IPS-18a (cell line): ENCODE results near the gene PTPN12.

Experiments used
- H3K27ac ChIP-seq: one replicate; pipeline ENCODE4 v1.5.1; 2013; ENCODE audit warnings: low read length
- H3K27me3 ChIP-seq: one replicate; pipeline ENCODE4 v1.6.1; 2013; ENCODE audit warnings: mild to moderate bottlenecking, low read length; ENCODE audit not compliant: control insufficient read depth, insufficient read depth
- H3K36me3 ChIP-seq: one replicate; pipeline ENCODE4 v1.6.1; 2013; ENCODE audit warnings: low read depth, low read length; ENCODE audit not compliant: control insufficient read depth
- H3K4me1 ChIP-seq: one replicate; pipeline ENCODE4 v1.6.1; 2013; ENCODE audit warnings: low read depth, low read length; ENCODE audit not compliant: control insufficient read depth
- H3K4me3 ChIP-seq: one replicate; pipeline ENCODE4 v1.5.1; 2013; ENCODE audit warnings: low read length
- H3K9ac ChIP-seq: one replicate; pipeline ENCODE4 v1.6.1; 2013; ENCODE audit warnings: mild to moderate bottlenecking, low read length, moderate library complexity
- H3K9me3 ChIP-seq: one replicate; pipeline ENCODE4 v1.6.1; 2013; ENCODE audit warnings: low read depth, low read length; ENCODE audit not compliant: control insufficient read depth

PTPN12 gene

DNA sequence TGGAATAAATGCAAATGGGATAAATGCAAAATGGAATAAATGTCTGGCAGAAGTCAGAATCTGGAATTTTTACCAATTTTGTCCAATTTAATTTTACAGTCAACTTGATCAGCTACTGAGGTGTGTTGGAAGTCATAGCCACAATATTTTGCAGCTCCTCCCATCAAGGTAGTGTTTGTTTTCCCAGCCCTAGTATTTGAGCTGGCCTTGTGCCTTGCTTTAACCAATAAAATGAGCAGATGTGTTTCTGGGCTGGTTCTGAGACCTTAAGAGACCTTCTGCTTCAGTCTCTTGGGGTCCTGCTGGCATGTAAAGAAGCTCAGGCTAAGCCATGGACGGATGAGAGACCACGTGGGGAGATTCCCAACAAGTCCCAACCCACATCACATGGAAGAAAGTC is 116.5 kb downstream of the PTPN12 start:
- no peaks in the 10 kb centered on the region for H3K9me3 ChIP-seq
- no peak overlapping the region for H3K27ac ChIP-seq
- no peak overlapping the region for H3K9ac ChIP-seq
- H3K4me3 ChIP-seq, result no peak overlapping the region
- H3K36me3 ChIP-seq, result peaks cover 17% of the 10 kb centered on the region
- no peaks in the 10 kb centered on the region for H3K27me3 ChIP-seq
- H3K4me1 ChIP-seq, result peaks cover 4% of the 10 kb centered on the region

DNA sequence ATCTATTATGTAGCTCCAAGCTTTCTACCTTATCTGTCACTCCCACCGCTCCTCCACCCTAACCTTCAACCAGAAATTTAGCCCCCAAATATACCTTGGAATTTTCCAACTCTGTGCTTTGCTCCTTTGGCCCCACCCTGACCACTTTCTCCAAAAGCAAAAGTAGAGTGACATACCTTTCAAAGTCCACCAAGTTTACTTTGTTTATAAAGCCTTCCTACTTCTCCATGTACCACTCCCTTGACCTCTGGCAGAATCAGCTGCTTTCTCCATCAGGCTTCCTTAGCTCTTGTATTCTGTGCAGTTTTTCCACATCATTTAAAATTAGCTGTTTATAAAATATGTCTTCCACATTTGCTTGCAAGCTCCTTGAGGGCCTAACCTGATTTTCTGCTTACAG is 118.3 kb downstream of the PTPN12 start:
- Histone ChIP-seq H3K27me3 (no peaks in the 10 kb centered on the region), H3K4me1 (no peaks in the 10 kb centered on the region), H3K9ac (no peak overlapping the region), H3K27ac (no peak overlapping the region), H3K9me3 (no peaks in the 10 kb centered on the region), H3K36me3 (peaks cover 14% of the 10 kb centered on the region), H3K4me3 (no peak overlapping the region)

DNA sequence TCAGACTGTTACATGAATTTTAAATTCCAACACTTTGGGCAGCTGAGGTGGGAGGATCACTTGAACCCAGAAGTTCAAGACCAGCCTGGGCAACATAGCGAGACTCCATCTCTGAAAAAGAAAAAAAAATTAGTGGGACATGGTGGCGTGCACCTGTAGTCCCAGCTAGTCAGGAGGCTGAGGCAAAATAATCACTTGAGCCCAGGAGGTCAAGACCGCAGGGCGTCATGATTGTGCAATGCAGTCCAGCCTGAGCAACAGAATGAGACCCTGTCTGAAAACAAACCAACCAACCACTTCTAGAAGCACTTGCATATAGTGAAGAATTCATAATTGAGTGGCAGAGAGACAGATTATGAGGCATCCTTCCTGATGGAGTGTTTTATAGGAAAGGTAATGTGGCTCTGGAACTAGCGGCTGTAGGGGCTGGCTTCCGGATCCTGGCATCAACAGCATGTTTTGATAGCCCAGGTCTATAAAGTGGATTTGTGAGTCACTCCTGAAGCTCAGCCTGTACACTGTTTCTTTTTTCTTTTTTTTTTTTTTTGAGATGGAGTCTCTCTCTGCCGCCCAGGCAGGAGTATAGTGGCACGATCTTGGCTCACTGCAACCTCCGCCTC is 118.9 kb downstream of the PTPN12 start:
- no peak overlapping the region for H3K4me3 ChIP-seq
- H3K4me1 ChIP-seq, result no peaks in the 10 kb centered on the region
- H3K27ac ChIP-seq, result no peak overlapping the region
- H3K9me3 ChIP-seq, result no peaks in the 10 kb centered on the region
- H3K27me3 ChIP-seq, result no peaks in the 10 kb centered on the region
- peaks cover 14% of the 10 kb centered on the region for H3K36me3 ChIP-seq
- H3K9ac ChIP-seq, result no peak overlapping the region

DNA sequence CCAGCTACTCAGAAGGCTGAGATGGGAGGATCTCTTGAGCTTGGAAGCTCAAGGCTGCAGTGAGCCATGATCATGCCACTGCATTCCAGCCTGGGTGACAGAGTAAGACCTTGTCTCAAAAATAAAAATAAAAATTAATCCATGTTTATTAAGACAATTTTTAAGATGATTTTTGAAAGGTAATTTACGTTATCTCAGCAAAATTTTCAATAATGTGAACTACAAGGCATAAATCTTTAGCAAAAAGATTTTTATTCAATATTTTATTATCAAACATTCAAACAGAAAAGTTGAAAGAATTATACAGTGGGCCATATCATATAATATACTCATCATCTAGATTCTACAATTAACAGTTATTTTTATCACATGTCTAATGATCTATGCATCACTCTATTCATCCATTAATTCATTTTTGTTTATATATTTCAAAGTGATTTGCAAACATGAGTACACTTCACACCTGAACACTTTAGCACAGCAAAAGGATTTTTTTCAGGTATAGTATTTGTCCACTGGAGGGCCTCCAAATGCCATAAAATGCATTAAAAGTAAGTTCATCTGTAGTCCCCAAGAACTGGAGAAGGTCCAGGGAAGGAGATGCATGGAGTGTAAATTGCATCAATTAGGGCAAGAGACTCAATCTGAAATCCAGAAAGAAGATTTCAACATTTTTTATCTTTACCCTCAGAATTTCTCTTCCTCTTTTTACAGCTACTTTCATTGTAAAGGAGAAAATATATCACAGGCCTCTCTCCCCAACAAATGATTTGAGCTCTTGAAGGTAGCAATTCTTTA is 120.5 kb downstream of the PTPN12 start:
- Histone ChIP-seq H3K4me1 (no peaks in the 10 kb centered on the region), H3K36me3 (peaks cover 14% of the 10 kb centered on the region), H3K27ac (no peak overlapping the region), H3K9me3 (no peaks in the 10 kb centered on the region), H3K9ac (no peak overlapping the region), H3K4me3 (no peak overlapping the region), H3K27me3 (no peaks in the 10 kb centered on the region)

DNA sequence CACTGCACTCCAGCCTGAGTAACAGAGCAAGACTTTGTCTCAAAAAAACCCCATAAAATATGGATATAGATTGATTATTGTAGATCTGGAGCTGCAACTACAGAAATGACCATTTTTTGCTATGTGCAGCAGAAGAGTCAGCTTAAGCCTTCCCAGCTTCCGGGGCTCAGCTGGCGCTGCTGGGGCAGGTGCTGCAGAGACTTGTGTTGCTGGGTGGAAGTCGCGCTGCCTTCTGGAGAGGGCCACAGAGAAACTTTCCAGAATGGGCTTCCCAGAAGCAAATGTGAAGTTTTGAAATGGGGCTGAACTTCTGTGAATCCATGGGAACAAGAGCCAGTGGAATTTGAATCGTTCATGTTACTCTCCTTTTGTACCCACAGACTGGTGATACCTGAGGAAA is 121.8 kb downstream of the PTPN12 start:
- no peaks in the 10 kb centered on the region for H3K9me3 ChIP-seq
- H3K36me3 ChIP-seq, result peaks cover 14% of the 10 kb centered on the region
- no peaks in the 10 kb centered on the region for H3K27me3 ChIP-seq
- no peaks in the 10 kb centered on the region for H3K4me1 ChIP-seq
- H3K4me3 ChIP-seq, result no peak overlapping the region
- H3K9ac ChIP-seq, result no peak overlapping the region
- no peak overlapping the region for H3K27ac ChIP-seq

DNA sequence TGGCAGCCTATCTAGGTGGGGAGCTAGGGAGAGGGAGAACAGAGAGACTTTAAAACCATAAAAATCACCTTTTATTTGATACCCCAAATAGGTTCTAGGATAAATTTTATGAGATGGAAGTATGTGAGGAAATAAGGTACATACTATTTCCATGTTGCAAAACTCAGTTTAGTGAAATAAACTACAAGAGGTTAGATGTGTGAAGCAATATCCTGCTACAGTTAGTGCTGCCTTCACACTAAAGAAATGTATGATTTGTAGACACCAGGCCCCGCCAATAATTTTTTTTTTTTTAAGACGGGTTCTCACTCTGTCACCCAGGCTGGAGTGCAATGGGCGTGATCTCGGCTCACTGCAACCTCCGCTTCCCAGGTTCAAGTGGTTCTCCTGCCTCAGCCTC is 124.7 kb downstream of the PTPN12 start:
- no peak overlapping the region for H3K4me3 ChIP-seq
- no peak overlapping the region for H3K27ac ChIP-seq
- no peaks in the 10 kb centered on the region for H3K27me3 ChIP-seq
- H3K9me3 ChIP-seq, result no peaks in the 10 kb centered on the region
- no peaks in the 10 kb centered on the region for H3K4me1 ChIP-seq
- H3K36me3 ChIP-seq, result peaks cover 2% of the 10 kb centered on the region
- no peak overlapping the region for H3K9ac ChIP-seq

DNA sequence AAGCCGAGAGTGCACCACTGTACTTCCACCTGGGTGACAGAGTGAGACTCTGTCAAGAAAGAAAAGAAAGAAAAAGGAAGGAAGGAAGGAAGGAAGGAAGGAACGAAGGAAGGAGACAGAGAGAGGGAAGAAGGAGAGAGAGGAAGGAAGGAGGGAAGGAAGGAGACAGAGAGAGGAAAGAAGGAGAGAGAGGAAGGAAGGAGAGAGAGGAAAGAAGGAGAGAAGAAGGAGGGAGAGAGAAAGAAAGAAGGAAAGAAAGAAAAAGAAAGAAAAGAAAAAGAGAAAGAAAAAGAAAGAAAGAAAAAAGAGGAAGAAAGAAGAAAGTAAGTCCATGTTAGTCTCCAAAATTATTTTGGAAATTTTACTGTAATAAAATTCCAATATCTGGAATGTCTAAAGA is 125.8 kb downstream of the PTPN12 start:
- H3K9me3 ChIP-seq, result no peaks in the 10 kb centered on the region
- no peak overlapping the region for H3K27ac ChIP-seq
- H3K4me3 ChIP-seq, result no peak overlapping the region
- no peak overlapping the region for H3K9ac ChIP-seq
- peaks cover 2% of the 10 kb centered on the region for H3K36me3 ChIP-seq
- no peaks in the 10 kb centered on the region for H3K4me1 ChIP-seq
- no peaks in the 10 kb centered on the region for H3K27me3 ChIP-seq

DNA sequence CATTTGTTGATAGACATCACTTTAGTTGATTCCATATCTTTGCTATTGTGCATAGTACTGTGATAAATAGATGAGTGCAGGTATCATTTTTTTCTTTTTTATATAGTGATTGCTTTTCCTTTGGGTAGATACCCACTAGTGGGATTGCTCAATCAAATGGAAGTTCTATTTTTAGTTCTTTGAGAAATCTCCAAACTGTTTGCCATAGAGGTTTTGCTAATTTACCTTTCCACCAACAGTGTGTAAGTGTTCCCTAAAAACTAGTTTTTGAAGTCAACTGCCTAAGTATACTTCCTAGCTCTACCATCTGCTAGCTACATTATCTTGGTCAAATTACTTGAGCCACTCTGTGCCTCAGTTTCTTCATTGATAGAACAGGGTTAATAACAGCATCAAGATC is 127.6 kb downstream of the PTPN12 start:
- Histone ChIP-seq H3K4me3 (no peak overlapping the region), H3K27me3 (no peaks in the 10 kb centered on the region), H3K27ac (no peak overlapping the region), H3K9me3 (no peaks in the 10 kb centered on the region), H3K9ac (no peak overlapping the region), H3K4me1 (no peaks in the 10 kb centered on the region), H3K36me3 (no peaks in the 10 kb centered on the region)

DNA sequence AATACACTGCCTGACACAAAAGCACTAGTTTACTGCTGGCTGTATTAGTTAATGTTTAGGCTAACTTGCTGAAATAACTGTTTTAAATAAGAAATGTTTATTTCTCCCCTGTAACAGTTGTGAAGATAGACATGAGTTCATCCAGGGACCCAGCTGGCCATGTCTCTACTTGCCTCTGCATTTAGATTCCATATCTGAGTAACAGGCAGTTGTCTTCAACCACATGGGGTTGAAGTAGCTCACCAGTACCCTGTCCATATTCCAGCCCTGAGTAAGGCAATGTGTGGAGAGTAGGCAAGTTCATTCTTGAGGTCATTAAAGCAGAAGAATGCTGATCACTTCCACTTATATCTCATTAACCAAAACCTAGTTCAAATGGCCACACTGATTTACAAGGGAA is 128.1 kb downstream of the PTPN12 start:
- Histone ChIP-seq H3K27me3 (no peaks in the 10 kb centered on the region), H3K4me1 (no peaks in the 10 kb centered on the region), H3K27ac (no peak overlapping the region), H3K9me3 (no peaks in the 10 kb centered on the region), H3K4me3 (no peak overlapping the region), H3K9ac (no peak overlapping the region), H3K36me3 (no peaks in the 10 kb centered on the region)

DNA sequence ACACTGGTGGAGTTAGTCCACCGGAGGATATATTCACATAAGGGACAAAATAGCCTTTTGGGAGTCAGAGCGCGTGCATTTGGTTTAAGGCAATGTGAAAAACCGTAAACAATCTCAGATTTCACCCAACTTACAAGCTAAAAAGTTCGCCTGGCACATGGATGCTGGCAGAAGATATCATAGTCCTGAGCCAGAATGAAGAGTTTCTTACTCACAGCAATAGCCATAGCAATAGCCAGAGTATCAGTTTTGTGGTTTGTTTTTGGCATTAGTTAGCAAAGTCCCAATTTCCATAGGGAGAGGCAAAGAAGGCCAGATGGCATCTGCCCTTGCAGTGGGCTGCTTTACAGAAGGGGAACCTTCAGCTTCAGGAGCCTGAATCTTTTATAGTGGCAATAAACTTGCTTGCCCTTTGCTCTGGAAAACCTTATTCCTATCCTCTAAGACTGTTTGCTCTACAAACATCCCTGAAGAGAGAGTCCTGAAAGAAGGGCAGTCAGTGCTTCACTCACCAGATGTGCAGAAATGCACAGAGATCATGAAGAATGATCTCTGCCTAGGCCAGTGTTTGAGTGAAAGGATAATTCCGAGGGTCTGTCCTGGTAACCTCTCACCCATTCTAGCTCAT is 130.5 kb downstream of the PTPN12 start:
- Histone ChIP-seq H3K27me3 (no peaks in the 10 kb centered on the region), H3K27ac (no peak overlapping the region), H3K9me3 (no peaks in the 10 kb centered on the region), H3K4me1 (no peaks in the 10 kb centered on the region), H3K36me3 (no peaks in the 10 kb centered on the region), H3K9ac (no peak overlapping the region), H3K4me3 (no peak overlapping the region)

DNA sequence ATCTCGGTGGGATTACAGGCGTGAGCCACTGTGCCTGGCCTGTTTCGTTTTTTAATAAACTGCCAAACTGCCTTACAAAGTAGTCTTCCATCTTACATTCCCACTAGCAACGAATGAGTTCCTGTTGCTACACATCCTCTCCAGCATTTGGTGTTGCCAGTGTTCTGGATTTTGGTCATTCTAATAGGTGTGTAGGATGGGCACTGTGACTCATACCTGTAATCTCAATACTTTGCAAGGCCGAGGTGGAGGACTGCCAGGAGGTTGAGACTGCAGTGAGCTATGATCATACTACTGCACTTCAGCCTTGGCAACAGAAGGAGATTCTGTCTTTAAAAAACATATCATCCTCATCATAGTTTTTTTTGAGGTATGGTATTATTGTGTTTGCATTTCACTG is 137.8 kb downstream of the PTPN12 start:
- no peak overlapping the region for H3K9ac ChIP-seq
- H3K4me3 ChIP-seq, result no peak overlapping the region
- H3K9me3 ChIP-seq, result no peaks in the 10 kb centered on the region
- no peak overlapping the region for H3K27ac ChIP-seq
- H3K27me3 ChIP-seq, result no peaks in the 10 kb centered on the region
- no peaks in the 10 kb centered on the region for H3K36me3 ChIP-seq
- no peaks in the 10 kb centered on the region for H3K4me1 ChIP-seq

DNA sequence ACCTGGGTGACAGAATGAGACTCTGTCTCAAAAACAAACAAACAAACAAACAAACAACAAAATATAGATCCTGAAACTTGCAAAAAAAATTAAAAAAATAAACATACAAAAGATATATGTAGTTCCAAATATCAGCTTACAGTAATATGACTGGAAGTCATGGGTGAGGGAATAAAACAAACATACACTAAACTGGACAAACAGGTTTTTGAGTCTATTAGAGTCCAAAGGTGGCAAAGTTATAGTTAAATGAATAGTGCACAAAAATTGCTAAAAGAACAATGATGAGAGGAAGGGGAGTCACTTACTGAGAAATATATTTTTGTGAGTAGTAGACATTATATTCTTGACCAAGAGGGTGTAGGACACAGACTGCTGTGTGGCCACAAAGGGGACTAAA is 142.5 kb downstream of the PTPN12 start:
- peaks cover 6% of the 10 kb centered on the region for H3K36me3 ChIP-seq
- no peaks in the 10 kb centered on the region for H3K9me3 ChIP-seq
- H3K9ac ChIP-seq, result no peak overlapping the region
- no peak overlapping the region for H3K27ac ChIP-seq
- no peak overlapping the region for H3K4me3 ChIP-seq
- H3K4me1 ChIP-seq, result peaks cover 3% of the 10 kb centered on the region
- H3K27me3 ChIP-seq, result no peaks in the 10 kb centered on the region
